ENCODE results near the gene KANSL1.

The KANSL1 gene

GRCh38 chr17:46060461-46060860 lies 132.8 kb downstream of the KANSL1 start:
- no peak for DNase-seq

- no peak for DNase-seq
Measured at GRCh38 chr17:46059486-46059885, 133.7 kb downstream of the KANSL1 start.

DNA sequence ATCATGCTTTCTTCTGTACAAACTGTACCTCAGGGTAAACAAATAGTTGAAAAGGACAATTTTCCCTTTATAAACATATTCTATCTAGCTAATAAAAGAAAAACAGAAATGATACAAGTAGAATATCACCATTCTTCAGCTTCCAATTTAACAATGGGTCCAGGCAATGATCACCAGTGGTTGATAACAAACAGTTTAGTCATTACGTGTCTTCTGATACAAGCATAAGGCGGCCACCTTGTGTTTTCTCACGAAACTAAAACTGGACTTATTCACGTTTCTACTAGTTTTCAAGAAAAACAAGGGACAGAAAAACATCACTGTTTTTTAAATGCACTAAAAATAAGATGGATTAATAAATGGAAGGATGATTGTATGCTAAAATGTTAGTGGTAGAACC lies 135.9 kb downstream of the KANSL1 start:
- no peak for DNase-seq

- DNase-seq, result no peak
Measured at GRCh38 chr17:46056800-46057304, 136.4 kb downstream of the KANSL1 start.

DNA sequence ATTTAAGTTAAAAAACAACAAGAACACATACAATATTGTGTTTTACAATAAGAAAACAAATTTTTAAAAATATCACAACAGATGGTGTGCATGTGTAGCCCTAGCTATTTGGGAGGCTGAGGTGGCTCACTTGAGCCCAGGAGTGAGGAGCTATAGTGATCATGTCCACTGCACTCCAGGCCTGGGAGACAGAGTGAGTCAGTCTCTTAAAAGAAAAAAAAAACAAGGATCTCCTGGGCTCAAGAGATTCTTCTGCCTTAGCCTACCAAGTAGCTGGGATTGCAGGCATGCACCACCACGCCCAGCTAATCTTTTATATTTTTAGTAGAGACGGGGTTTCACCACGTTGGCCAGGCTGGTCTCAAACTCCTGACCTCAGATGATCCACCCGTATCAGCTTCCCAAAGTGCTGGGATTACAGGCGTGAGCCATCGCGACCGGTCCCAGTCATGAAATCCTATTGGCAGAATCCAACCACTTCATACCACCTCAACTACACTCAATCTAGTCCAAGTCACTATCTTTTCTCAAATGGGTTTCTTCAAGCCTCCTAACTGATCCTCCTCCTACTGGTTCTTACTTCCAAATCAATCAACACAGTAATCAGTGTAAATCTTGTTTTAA lies 139.2 kb downstream of the KANSL1 start:
- DNase-seq, result no peak

GRCh38 chr17:46049656-46050055 lies 143.6 kb downstream of the KANSL1 start:
- DNase-seq, result no peak

- no peak for DNase-seq
Measured at GRCh38 chr17:46047856-46048255, 145.4 kb downstream of the KANSL1 start.

GRCh38 chr17:46047398-46047797 lies 145.8 kb downstream of the KANSL1 start:
- no peak for DNase-seq

GRCh38 chr17:46046957-46047356 lies 146.3 kb downstream of the KANSL1 start:
- DNase-seq, result peak; percentile 20

DNA sequence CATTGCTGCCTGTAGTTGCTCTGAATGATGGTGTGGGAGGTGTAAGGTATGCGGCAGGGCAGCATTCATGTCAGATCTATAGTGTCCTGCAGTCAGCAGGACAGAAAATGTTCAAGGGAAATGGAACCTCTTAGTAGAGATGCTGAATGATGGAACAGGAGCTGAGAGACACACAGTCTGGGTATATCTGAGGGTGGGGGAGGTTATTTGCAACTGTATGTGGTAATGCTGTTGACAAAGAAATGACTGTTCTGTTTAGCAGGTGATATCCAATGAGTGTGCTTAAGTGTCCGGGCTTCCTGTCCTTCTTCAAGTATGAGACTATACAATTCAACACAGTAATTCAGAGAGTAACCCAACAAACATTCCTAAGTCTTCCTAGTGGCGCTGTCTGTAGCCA lies 147.6 kb downstream of the KANSL1 start:
- peak; percentile 77 for DNase-seq

DNA sequence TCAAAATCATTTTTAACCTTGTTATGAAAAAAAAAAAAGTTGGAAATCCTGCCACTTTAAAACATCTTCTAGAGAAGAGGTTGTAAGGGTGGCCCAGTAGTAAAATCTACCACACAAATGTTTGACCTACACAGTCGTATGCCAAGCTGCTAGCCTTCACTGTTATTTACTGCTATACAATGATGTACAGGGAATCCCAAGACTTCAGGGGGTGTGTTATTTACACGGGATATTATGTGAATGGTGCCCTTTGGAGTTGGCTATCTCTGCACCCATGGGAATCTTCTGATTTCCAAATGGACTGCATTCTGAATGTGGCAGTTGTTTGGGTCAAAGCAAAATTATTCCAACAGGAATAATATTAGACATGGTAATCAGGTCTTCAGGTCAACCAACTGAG lies 148.2 kb downstream of the KANSL1 start:
- DNase-seq, result no peak

DNA sequence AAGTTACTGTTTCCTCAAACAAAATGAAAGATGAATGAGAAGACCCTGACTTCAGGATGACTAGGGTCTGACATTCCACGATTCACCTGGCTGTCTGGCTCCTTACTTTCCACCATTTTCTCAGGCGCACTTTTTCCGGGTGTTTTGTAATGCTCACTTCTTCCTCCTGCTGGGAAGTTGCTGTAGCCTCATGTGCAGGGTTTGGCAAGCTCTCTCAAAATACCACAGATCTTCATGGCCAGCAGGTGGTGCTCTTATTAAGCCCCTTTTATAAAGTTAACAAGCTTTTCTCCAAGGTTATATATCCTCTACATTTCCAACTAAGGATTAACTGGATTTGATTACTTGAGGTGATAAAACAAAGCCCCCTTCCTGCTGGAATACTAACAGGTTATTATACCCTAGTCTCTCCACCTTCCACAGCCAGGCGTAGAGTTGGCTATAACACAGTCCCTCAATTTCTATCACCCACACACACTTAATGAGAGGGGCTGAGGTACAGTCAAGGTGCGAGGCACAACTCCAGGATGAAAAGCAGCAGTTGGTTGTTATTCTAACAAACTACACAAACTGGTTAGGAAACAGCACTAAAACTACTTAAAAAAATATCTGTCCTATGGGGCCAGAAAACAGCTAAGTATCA lies 148.8 kb downstream of the KANSL1 start:
- peak; percentile 43 for DNase-seq

- DNase-seq, result no peak
Measured at GRCh38 chr17:46043606-46044005, 149.6 kb downstream of the KANSL1 start.

DNA sequence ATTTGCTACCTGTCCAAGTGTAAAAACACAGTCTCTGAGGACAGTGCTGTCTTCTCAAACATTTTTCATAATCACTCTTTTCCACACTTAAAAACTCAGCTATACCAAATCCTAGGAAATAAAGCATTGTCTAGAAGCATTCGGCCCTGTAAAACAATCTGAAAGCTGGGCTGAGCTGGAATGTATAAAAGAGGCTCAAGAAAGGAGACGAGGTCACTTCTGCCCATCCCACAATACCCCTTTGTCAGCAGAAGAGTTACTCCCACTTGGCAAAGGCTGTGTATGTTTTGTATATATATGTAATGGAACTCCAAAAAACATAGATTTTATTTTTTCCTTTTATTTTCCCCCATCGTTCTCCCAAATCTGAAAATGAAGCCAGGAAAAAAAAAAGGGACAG lies 150.3 kb downstream of the KANSL1 start:
- no peak for DNase-seq

DNA sequence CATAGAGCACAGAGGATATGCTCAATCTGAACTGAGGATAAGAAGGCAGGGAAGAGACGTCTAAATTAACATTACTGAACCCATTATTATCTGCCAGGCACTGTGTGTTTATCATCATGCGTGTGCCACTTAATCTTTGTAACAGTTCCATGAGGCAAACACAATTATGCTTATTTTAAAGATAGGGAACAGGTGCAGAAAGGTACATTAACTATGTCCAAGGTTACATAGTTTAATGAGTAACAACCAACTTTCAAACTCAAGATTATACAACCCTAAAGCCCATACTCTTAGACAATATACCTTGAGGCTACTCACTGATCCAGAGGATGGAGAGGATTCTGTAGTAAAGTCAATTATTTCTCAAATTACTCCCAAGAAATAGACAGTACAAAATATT lies 151.0 kb downstream of the KANSL1 start:
- DNase-seq, result no peak

GRCh38 chr17:46039592-46040186 lies 153.5 kb downstream of the KANSL1 start:
- no peak for DNase-seq

- no peak for DNase-seq
Measured at GRCh38 chr17:46038937-46039336, 154.3 kb downstream of the KANSL1 start.

DNA sequence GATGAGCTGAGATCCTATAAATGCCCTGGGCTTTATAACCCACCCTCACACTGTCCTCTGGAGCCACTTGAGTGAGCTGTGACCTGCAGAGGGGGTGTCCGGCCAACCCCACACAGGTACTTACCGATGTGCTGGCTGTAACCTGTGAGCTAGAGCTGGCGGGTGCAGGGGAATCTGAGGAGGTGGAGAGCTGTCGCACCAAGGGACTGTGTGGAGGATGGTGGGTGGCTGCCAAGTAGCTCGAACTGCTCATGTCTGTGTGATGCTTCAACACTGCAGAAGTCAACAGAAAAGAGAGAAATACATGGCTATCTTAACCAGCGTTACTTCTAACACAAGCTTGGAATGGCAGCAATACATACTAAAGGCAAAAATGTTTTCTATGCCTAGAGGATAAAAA lies 154.8 kb downstream of the KANSL1 start:
- no peak for DNase-seq

DNA sequence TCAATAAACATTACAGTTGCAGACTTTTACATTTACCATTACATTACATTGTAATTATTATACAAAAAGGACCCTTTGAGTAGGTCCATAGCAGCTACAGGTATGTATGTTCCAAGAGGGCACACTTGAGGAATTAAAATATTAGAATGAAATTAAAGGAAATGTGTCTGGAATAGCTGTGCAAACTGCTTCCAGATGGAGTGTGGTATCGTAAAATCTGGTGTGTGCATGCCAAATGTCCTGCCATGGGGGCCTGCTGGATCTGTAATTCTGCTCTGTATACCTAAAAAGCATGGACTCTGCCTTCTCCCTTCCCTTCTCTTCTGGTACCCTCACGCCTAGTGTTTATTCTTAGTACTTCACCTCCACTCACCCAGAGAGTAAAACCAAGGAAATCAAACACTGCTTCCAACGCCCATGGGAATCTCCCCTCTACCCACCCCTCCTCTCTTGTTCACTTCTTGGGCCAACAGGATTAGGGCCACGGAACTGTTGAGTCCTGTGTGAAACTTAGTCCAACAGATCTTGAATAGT lies 155.4 kb downstream of the KANSL1 start:
- DNase-seq, result no peak

GRCh38 chr17:46036491-46036890 lies 156.7 kb downstream of the KANSL1 start:
- DNase-seq, result no peak

- DNase-seq, result no peak
Measured at GRCh38 chr17:46035112-46035818, 158.0 kb downstream of the KANSL1 start.

DNA sequence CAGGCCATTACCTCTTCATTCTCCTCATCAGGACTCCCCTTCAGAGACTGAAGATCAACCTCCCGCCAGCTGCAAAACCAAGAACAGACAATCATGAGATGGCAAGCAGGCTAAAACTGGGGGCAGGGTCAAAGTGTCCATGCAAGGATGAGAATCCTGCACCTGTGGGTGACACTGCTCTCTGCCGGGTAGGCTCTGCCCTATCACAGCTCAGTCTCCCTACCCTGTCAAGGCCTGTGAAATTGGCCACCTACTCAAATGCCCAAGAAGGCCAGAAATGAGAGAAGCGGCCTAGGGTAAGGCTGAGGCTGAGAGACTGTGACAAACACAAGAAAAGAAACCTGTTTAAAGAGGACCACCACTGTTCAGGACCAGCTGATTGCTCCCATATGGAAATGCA lies 159.8 kb downstream of the KANSL1 start:
- DNase-seq, result no peak

GRCh38 chr17:46032909-46033308 lies 160.3 kb downstream of the KANSL1 start:
- DNase-seq, result no peak

DNA sequence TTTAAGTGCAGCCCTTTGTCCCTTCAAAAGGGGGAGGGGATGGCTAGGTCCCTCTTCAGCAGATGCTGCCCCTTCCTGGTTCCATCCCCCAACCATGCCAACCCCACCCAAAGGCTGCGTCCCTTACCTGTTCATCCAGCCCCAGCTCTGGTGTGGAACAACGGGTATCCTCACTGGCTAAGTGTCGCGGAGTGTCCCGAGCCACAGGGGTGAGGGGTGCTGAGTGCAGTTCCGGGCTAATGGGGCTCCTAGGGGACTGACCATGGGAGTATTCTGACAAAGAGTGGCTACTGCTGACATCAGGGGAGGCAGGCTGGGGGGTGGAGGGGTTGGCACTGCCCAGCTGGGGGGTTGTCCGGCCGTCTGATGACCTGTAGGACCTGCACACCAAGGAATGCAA lies 161.3 kb downstream of the KANSL1 start:
- no peak for DNase-seq

All from NCI-H2029 (cell line).